H1 (cell line): ENCODE data around the gene UBA5. TPM values are rescaled to one million over a fixed set of nuclear protein-coding genes. Genes with fewer than 3 reads are reported as not detected.

ENCODE experiments used
- CTCF ChIA-PET: fragments of 300-600 bp; sonication (Branson Sonifier 250); formaldehyde crosslinking; loops from one replicate; lab custom pipeline; 2021; ENCODE audit not compliant: partially characterized antibody; lab: Charles Lee
- POLR2A ChIA-PET: fragments of 300-600 bp; sonication (Branson Sonifier 250); formaldehyde crosslinking; loops from one replicate; lab custom pipeline; 2021; ENCODE audit warnings: inconsistent platforms; ENCODE audit not compliant: partially characterized antibody; lab: Charles Lee
- DNase-seq, 2 experiments: peaks; one replicate each; pipeline versions ENCODE4 v3.0.0 to v3.0.0-alpha.2; 2010 to 2022; ENCODE audit warnings: low spot score in 2 of 2, low read depth in 1 of 2, mixed read lengths in 1 of 2
- FAIRE-seq: peaks from 2 replicates; lab custom pipeline; 2011; peaks lifted over from hg19 to GRCh38; lab: Jason Lieb, UNC
- H2AFZ ChIP-seq: 2 replicates; pipeline ENCODE4 v1.8.1; 2012; ENCODE audit warnings: low read length, inconsistent platforms
- H2AK5ac ChIP-seq: 2 replicates; pipeline ENCODE4 v1.6.1; 2013; ENCODE audit warnings: low read depth, low read length
- H2BK120ac ChIP-seq: replicated peaks from 2 replicates; pipeline ENCODE3; 2013; ENCODE audit warnings: low read depth, low read length, inconsistent platforms
- H2BK12ac ChIP-seq: 2 replicates; pipeline ENCODE4 v1.6.1; 2013; ENCODE audit warnings: low read depth, low read length
- H2BK15ac ChIP-seq: 2 replicates; pipeline ENCODE4 v1.6.1; 2013; ENCODE audit warnings: low read length
- H2BK20ac ChIP-seq: 2 replicates; pipeline ENCODE4 v1.6.1; 2013; ENCODE audit warnings: low read length
- H2BK5ac ChIP-seq: 2 replicates; pipeline ENCODE4 v1.6.1; 2013; ENCODE audit warnings: low read depth, low read length
- H3K14ac ChIP-seq: 2 replicates; pipeline ENCODE4 v1.6.1; 2013; ENCODE audit warnings: inconsistent platforms; ENCODE audit not compliant: insufficient read length
- H3K18ac ChIP-seq: 2 replicates; pipeline ENCODE4 v1.6.1; 2013; ENCODE audit warnings: low read length; ENCODE audit errors: extremely low read depth
- H3K23ac ChIP-seq: 2 replicates; pipeline ENCODE4 v1.6.1; 2013; ENCODE audit warnings: inconsistent platforms; ENCODE audit not compliant: insufficient read length
- H3K23me2 ChIP-seq: 2 replicates; pipeline ENCODE4 v1.6.1; 2013; ENCODE audit warnings: low read depth, low read length
- H3K27ac ChIP-seq: 2 replicates; pipeline ENCODE4 v1.6.1; 2011; ENCODE audit warnings: low read depth, low read length, inconsistent platforms
- H3K27me3 ChIP-seq, 4 experiments: replicated peaks in 1 of 4; 1 replicate in 1 of 4; 2 replicates in 3 of 4; pipeline versions ENCODE4 v1.6.1 to v1.8.1; 2011 to 2013; ENCODE audit warnings: low read length in 3 of 4, mild to moderate bottlenecking in 3 of 4, inconsistent platforms in 2 of 4, mixed read lengths in 2 of 4, moderate library complexity in 1 of 4; ENCODE audit not compliant: control insufficient read depth in 3 of 4, insufficient read depth in 3 of 4; ENCODE audit errors: extremely low read depth in 1 of 4
- H3K36me3 ChIP-seq, 4 experiments: 2 replicates each; pipeline versions ENCODE4 v1.6.1 to v1.8.1; 2011 to 2013; ENCODE audit warnings: mild to moderate bottlenecking in 4 of 4, low read length in 3 of 4, moderate library complexity in 2 of 4, control low read depth in 1 of 4, inconsistent platforms in 1 of 4; ENCODE audit not compliant: insufficient read depth in 4 of 4, control insufficient read depth in 2 of 4
- H3K4ac ChIP-seq: replicated peaks from 2 replicates; pipeline ENCODE3; 2013; ENCODE audit warnings: low read length, low read depth, mixed read lengths, inconsistent platforms; ENCODE audit not compliant: insufficient read length
- H3K4me1 ChIP-seq, 4 experiments: replicated peaks in 1 of 4; 1 replicate in 1 of 4; 2 replicates in 3 of 4; pipeline versions ENCODE4 v1.6.1 to v1.8.1; 2011 to 2013; ENCODE audit warnings: low read length in 3 of 4, inconsistent platforms in 2 of 4, mixed read lengths in 1 of 4; ENCODE audit not compliant: insufficient read depth in 4 of 4, control insufficient read depth in 3 of 4
- H3K4me2 ChIP-seq, 2 experiments: 2 replicates each; pipeline versions ENCODE4 v1.6.1 to v1.8.1; 2011 to 2013; ENCODE audit warnings: low read depth in 2 of 2, low read length in 2 of 2, control low read depth in 1 of 2, inconsistent platforms in 1 of 2, mild to moderate bottlenecking in 1 of 2; ENCODE audit not compliant: insufficient read depth in 1 of 2
- H3K4me3 ChIP-seq, 4 experiments: fragments of 200-600, 300-600 bp in 1 of 4; sonication (generic), shearing (Covaris generic), sonication (Bioruptor Twin) in 1 of 4; 2 replicates each; pipeline versions ENCODE4 v1.5.1 to v1.8.1; 2011 to 2016; ENCODE audit warnings: low read length in 4 of 4, low read depth in 3 of 4, control low read depth in 2 of 4, inconsistent platforms in 2 of 4, mild to moderate bottlenecking in 2 of 4, mixed read lengths in 1 of 4, moderate library complexity in 1 of 4; ENCODE audit not compliant: insufficient read depth in 2 of 4; ENCODE audit errors: extremely low read depth in 1 of 4
- H3K56ac ChIP-seq: replicated peaks from 2 replicates; pipeline ENCODE3; 2013; ENCODE audit warnings: low read depth, mild to moderate bottlenecking, mixed read lengths, low read length, inconsistent platforms; ENCODE audit not compliant: insufficient read length
- H3K79me1 ChIP-seq: 2 replicates; pipeline ENCODE4 v1.6.1; 2013; ENCODE audit warnings: low read depth, low read length, control low read depth
- H3K79me2 ChIP-seq, 2 experiments: 2 replicates each; pipeline versions ENCODE4 v1.6.1 to v1.8.1; 2012 to 2013; ENCODE audit warnings: low read length in 2 of 2, mild to moderate bottlenecking in 2 of 2, inconsistent platforms in 1 of 2; ENCODE audit not compliant: insufficient read depth in 2 of 2, control insufficient read depth in 1 of 2
- H3K9ac ChIP-seq, 4 experiments: replicated peaks in 1 of 4; 1 replicate in 1 of 4; 2 replicates in 3 of 4; pipeline versions ENCODE4 v1.6.1 to v1.8.1; 2011 to 2013; ENCODE audit warnings: low read depth in 3 of 4, low read length in 3 of 4, control low read depth in 2 of 4, mild to moderate bottlenecking in 2 of 4, moderate library complexity in 2 of 4, inconsistent platforms in 1 of 4; ENCODE audit errors: extremely low read depth in 1 of 4
- H3K9me3 ChIP-seq, 2 experiments: 2 replicates each; pipeline versions ENCODE4 v1.6.1 to v1.8.1; 2012 to 2013; ENCODE audit warnings: mild to moderate bottlenecking in 2 of 2, moderate library complexity in 2 of 2, control low read depth in 1 of 2, inconsistent platforms in 1 of 2, low read depth in 1 of 2, low read length in 1 of 2, mixed read lengths in 1 of 2; ENCODE audit not compliant: insufficient read depth in 2 of 2
- H4K20me1 ChIP-seq, 2 experiments: replicated peaks in 1 of 2; 2 replicates each; pipeline versions ENCODE3 to v1.8.1; 2011 to 2013; ENCODE audit warnings: inconsistent platforms in 2 of 2, low read length in 2 of 2, mild to moderate bottlenecking in 1 of 2; ENCODE audit not compliant: insufficient read depth in 2 of 2, control insufficient read depth in 1 of 2
- H4K5ac ChIP-seq: 2 replicates; pipeline ENCODE4 v1.6.1; 2013; ENCODE audit warnings: low read length, low read depth, mixed read lengths, inconsistent platforms; ENCODE audit not compliant: insufficient read length
- H4K8ac ChIP-seq: 2 replicates; pipeline ENCODE4 v1.8.0; 2013; ENCODE audit warnings: mild to moderate bottlenecking, moderate library complexity, low read length, inconsistent platforms; ENCODE audit not compliant: insufficient read depth; ENCODE audit errors: extremely low read depth
- H4K91ac ChIP-seq: replicated peaks from 2 replicates; pipeline ENCODE3; 2013; ENCODE audit warnings: low read length, mixed read lengths, inconsistent platforms; ENCODE audit not compliant: insufficient read length
- ASH2L ChIP-seq: fragments of 200-600, 300-600 bp; sonication (generic); IDR thresholded peaks from one replicate; pipeline ENCODE4 v1.7.1; 2017; ENCODE audit warnings: low read length
- BACH1 ChIP-seq: IDR thresholded peaks from 2 replicates; pipeline ENCODE4 v1.6.1; 2012; ENCODE audit warnings: low read length, improper control_type of control experiment
- CREB1 ChIP-seq: IDR thresholded peaks from 2 replicates; pipeline ENCODE4 v1.6.1; 2012; ENCODE audit warnings: inconsistent platforms
- EP300 ChIP-seq, 2 experiments: IDR thresholded peaks; 1 replicate in 1 of 2; 2 replicates in 1 of 2; pipeline ENCODE4 v1.6.1; 2011 to 2012; ENCODE audit warnings: low read depth in 2 of 2, low read length in 2 of 2, mild to moderate bottlenecking in 2 of 2, borderline replicate concordance in 1 of 2, inconsistent platforms in 1 of 2, moderate library complexity in 1 of 2
- GTF2F1 ChIP-seq: IDR thresholded peaks from 2 replicates; pipeline ENCODE4 v1.6.1; 2012; ENCODE audit warnings: low read depth, low read length, improper control_type of control experiment, borderline replicate concordance
- JUND ChIP-seq: IDR thresholded peaks from 2 replicates; pipeline ENCODE4 v1.6.1; 2011; ENCODE audit warnings: mild to moderate bottlenecking, improper control_type of control experiment, low read length
- MAX ChIP-seq: IDR thresholded peaks from 2 replicates; pipeline ENCODE4 v1.6.1; 2012; ENCODE audit warnings: inconsistent platforms
- NRF1 ChIP-seq: IDR thresholded peaks from 2 replicates; pipeline ENCODE4 v1.6.1; 2011; ENCODE audit warnings: mild to moderate bottlenecking, low read depth, low read length, improper control_type of control experiment
- RAD21 ChIP-seq, 2 experiments: IDR thresholded peaks in 1 of 2; conservative IDR thresholded peaks in 1 of 2; 2 replicates each; pipeline ENCODE4 v1.6.1; 2011; ENCODE audit warnings: low read depth in 2 of 2, low read length in 2 of 2, improper control_type of control experiment in 1 of 2, inconsistent platforms in 1 of 2, mild to moderate bottlenecking in 1 of 2, moderate library complexity in 1 of 2
- RBBP5 ChIP-seq: IDR thresholded peaks from 2 replicates; pipeline ENCODE4 v1.7.1; 2012; ENCODE audit warnings: low read depth, mild to moderate bottlenecking, inconsistent platforms, low read length, moderate library complexity, borderline replicate concordance
- SIRT6 ChIP-seq: IDR thresholded peaks from one replicate; pipeline ENCODE4 v1.7.1; 2012; ENCODE audit warnings: low read length, inconsistent platforms
- SIX5 ChIP-seq: IDR thresholded peaks from 2 replicates; pipeline ENCODE4 v1.6.1; 2011; ENCODE audit warnings: mild to moderate bottlenecking, low read depth, low read length
- WGBS, 2 experiments: shearing (Covaris generic) in 1 of 2; methylation state at CpG; one replicate each; pipeline versions ENCODE4 v1.1.6 to v1.1.7; 2013 to 2015; ENCODE audit warnings: low lambda C conversion rate in 2 of 2, mixed read lengths in 2 of 2, inconsistent platforms in 1 of 2, low coverage in 1 of 2, missing lambda C conversion rate in 1 of 2; ENCODE audit not compliant: insufficient replicate concordance in 2 of 2, insufficient coverage in 1 of 2, insufficient read length in 1 of 2; ENCODE audit errors: extremely low coverage in 1 of 2, missing lambda C conversion rate in 1 of 2; 5-methylcytosine and 5-hydroxymethylcytosine counted together
- polyA plus RNA-seq, 7 experiments: library from polyadenylated mRNA; depleted of rRNA in 3 of 7; stranded (reverse) in 5 of 7; unstranded in 2 of 7; fragments of >200 nt in 5 of 7; fragments of 200-250 nt in 2 of 7; gene quantifications; 1 replicate in 5 of 7; 2 replicates in 1 of 7; 4 replicates in 1 of 7; pipeline versions ENCODE4 v1.2.1 to v1.2.3, GENCODE V29; 2011 to 2013; ENCODE audit warnings: missing spikeins in 2 of 7, mixed read lengths in 2 of 7
- total RNA-seq: library from RNA; stranded (reverse); fragmentation: NEBNext Ultra II Directional; extraction: Animal tissue kit (Norgen Biotek cat#: 25700); gene quantifications from 2 replicates; pipeline ENCODE4 v1.2.1, GENCODE V29; 2021

The UBA5 gene
- total and polyA plus RNA-seq, 2 of the 8 experiments (the other 6 are each of a cell fraction or from before 2014, with no cell fraction given), result 11.0 to 28.0 TPM

- Histone ChIP-seq H3K79me2 (peaks cover 0 to 7% of the 10 kb centered on the region in 2 experiments; a peak in 1 of 4 replicates), H2BK5ac (peak overlapping the region; percentile 69; the same call in 1 of the 2 replicates), H3K9ac (peak overlapping the region; percentile 68 to 83 (median 70)), H2BK20ac (no peak overlapping the region), H2AK5ac (no peak overlapping the region), H3K14ac (no peak overlapping the region), H3K4me1 (peaks cover 0 to 2% (median 0%) of the 10 kb centered on the region in 4 experiments; a peak in 1 of 7 replicates), H3K27ac (peak overlapping the region; percentile 75; the same call in 1 of the 2 replicates), H3K79me1 (no peaks in the 10 kb centered on the region), H3K9me3 (no peaks in the 10 kb centered on the region), H4K5ac (no peak overlapping the region), H3K4ac (peak overlapping the region; percentile 69), H3K23me2 (no peaks in the 10 kb centered on the region), H3K18ac (peak overlapping the region; percentile 65), H2AFZ (no peak overlapping the region), H4K20me1 (no peaks in the 10 kb centered on the region), H2BK120ac (no peak overlapping the region), H3K36me3 (peaks cover 0 to 15% (median 9%) of the 10 kb centered on the region in 4 experiments; a peak in 4 of 8 replicates), H2BK15ac (no peak overlapping the region), H3K27me3 (no peaks in the 10 kb centered on the region), H3K4me3 (peak overlapping the region; percentile 60 to 89 (median 78)), H4K91ac (no peak overlapping the region), H3K23ac (no peak overlapping the region), H3K4me2 (peak overlapping the region; percentile 54 to 64), H3K56ac (no peak overlapping the region), H4K8ac (peak overlapping the region; percentile 86; the same call in 1 of the 2 replicates), H2BK12ac (no peak overlapping the region)
- ChIA-PET POLR2A (no interaction called here), CTCF (interaction anchor here (0.9 to 1.0 kb wide), 2 partner anchors 78 to 853 kb away, joined by 3 read pairs; no protein-coding TSS in a partner anchor)
- 20% methylated on average over 26 of the region's 47 CpGs; no CpG with 5 or more reads in 1 of the 2 experiments for WGBS, 2 experiments
- DNase-seq, result peak in 1 of 2 experiments; percentile 78
- FAIRE-seq, result no peak
- no peak for TF ChIP-seq EP300 (IDR thresholded peaks at IDR 0.05; ENCODE audit: borderline replicate concordance in 1 of 2, low read depth in 2 of 2, low read length in 2 of 2)
- TF ChIP-seq JUND, result no peak
- TF ChIP-seq ASH2L, result peak; percentile 90
- TF ChIP-seq CREB1, result no peak
- TF ChIP-seq SIX5, result no peak
- no peak for TF ChIP-seq NRF1
- no peak for TF ChIP-seq SIRT6
- TF ChIP-seq RBBP5, result peak; percentile 93; the same call in 1 of the 2 replicates
- no peak for TF ChIP-seq BACH1
- TF ChIP-seq MAX, result 0 out of 2 replicates have a peak, but pooled peaks have one; percentile 13
- TF ChIP-seq RAD21 (IDR thresholded peaks at IDR 0.05 in 1 of 2, conservative IDR thresholded peaks at IDR 0.05 in 1 of 2; ENCODE audit: low read depth in 2 of 2, low read length in 2 of 2), result 0 out of 4 replicates have a peak, but pooled peaks of 1 of the 2 experiments have one; percentile 1
- no peak for TF ChIP-seq GTF2F1
These were observed 61.5 kb downstream of the UBA5 start for GRCh38 chr3:132721479-132722164.
